ENCODE data around the gene ARHGEF35. TPM values are rescaled to one million over a fixed set of nuclear protein-coding genes. Genes with fewer than 3 reads are reported as not detected.
A peak's percentile ranks its signal among the peaks of the same experiment; 100 is the strongest.
"Not testable (repeated sequence)": the region's sequence is repeated elsewhere in the genome, so short reads cannot be mapped to it uniquely, and the experiment has no call there.

ARHGEF35 gene
- total RNA-seq, 2 donors from 2014 or later = 9.5 to 18.4 TPM

GRCh38 chr7:144187848-144188247 lies 7.8 kb downstream of the ARHGEF35 start:
- no CpG with 5 or more reads among the region's 5 CpGs for WGBS, 2 experiments (ENCODE audit: insufficient coverage in 1 of 2, insufficient read length in 1 of 2)
- H3K27me3 ChIP-seq (ENCODE audit: control insufficient read depth, insufficient read depth, low read length, poor library complexity, severe bottlenecking); H3K36me3 Mint-ChIP-seq (ENCODE audit: low read depth); H3K27me3 Mint-ChIP-seq (ENCODE audit: insufficient read depth); H3K4me3 ChIP-seq (ENCODE audit: low read length); H3K27ac Mint-ChIP-seq; H3K4me3 Mint-ChIP-seq; H3K4me1 ChIP-seq (ENCODE audit: control insufficient read depth, insufficient read depth, low read length); H3K4me1 Mint-ChIP-seq; H3K9me3 ChIP-seq (ENCODE audit: control insufficient read depth, low read length); H3K9me3 Mint-ChIP-seq; DNase-seq; H3K27ac ChIP-seq (ENCODE audit: low read depth, low read length); H3K36me3 ChIP-seq (ENCODE audit: control insufficient read depth, insufficient read depth, low read length); H3K9ac ChIP-seq (ENCODE audit: extremely low read depth, low read length, poor library complexity, severe bottlenecking): not testable (repeated sequence)

DNA sequence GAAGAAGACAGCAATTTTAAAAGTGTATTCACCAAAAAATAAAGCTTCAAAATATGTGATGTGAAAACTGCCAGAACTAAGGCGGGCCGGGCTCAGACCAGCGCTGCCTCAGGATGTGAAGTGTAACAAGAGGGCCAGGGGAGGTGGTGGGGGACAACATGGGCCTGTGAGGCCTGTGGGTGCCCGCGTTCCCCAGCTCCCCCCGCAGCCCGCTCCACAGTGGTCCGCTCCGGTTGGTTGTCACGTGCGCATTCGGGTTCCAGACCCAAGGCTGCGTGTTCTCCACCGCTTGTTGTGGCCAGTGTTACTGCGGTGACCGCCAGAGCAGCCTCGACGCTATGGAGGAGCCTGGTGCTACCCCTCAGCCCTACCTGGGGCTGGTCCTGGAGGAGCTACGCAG lies 12.5 kb downstream of the ARHGEF35 start, which contains the start of gene CTAGE4:
Gene CTAGE4 (plus strand): TSS at position 301 of the 400 bp plus-strand sequence. CDS start 38 bp downstream, at position 339.
- H3K27ac ChIP-seq (ENCODE audit: low read depth, low read length); H3K4me3 Mint-ChIP-seq; H3K9me3 Mint-ChIP-seq; DNase-seq; H3K9ac ChIP-seq (ENCODE audit: extremely low read depth, low read length, poor library complexity, severe bottlenecking); H3K36me3 ChIP-seq (ENCODE audit: control insufficient read depth, insufficient read depth, low read length); H3K27me3 ChIP-seq (ENCODE audit: control insufficient read depth, insufficient read depth, low read length, poor library complexity, severe bottlenecking); H3K27ac Mint-ChIP-seq; H3K4me3 ChIP-seq (ENCODE audit: low read length); H3K4me1 ChIP-seq (ENCODE audit: control insufficient read depth, insufficient read depth, low read length); H3K27me3 Mint-ChIP-seq (ENCODE audit: insufficient read depth); H3K9me3 ChIP-seq (ENCODE audit: control insufficient read depth, low read length); H3K4me1 Mint-ChIP-seq; H3K36me3 Mint-ChIP-seq (ENCODE audit: low read depth): not testable (repeated sequence)
- WGBS, 2 experiments (ENCODE audit: insufficient coverage in 1 of 2, insufficient read length in 1 of 2) = no CpG with 5 or more reads among the region's 19 CpGs

GRCh38 chr7:144179165-144179479 lies 16.5 kb downstream of the ARHGEF35 start:
- H3K4me3 ChIP-seq (ENCODE audit: low read length); H3K27me3 ChIP-seq (ENCODE audit: control insufficient read depth, insufficient read depth, low read length, poor library complexity, severe bottlenecking); H3K36me3 ChIP-seq (ENCODE audit: control insufficient read depth, insufficient read depth, low read length); DNase-seq; H3K4me1 ChIP-seq (ENCODE audit: control insufficient read depth, insufficient read depth, low read length); H3K4me3 Mint-ChIP-seq; H3K27me3 Mint-ChIP-seq (ENCODE audit: insufficient read depth); H3K27ac Mint-ChIP-seq; H3K9me3 ChIP-seq (ENCODE audit: control insufficient read depth, low read length); H3K36me3 Mint-ChIP-seq (ENCODE audit: low read depth); H3K9me3 Mint-ChIP-seq; H3K27ac ChIP-seq (ENCODE audit: low read depth, low read length); H3K9ac ChIP-seq (ENCODE audit: extremely low read depth, low read length, poor library complexity, severe bottlenecking); H3K4me1 Mint-ChIP-seq: not testable (repeated sequence)
- WGBS, 2 experiments (ENCODE audit: insufficient coverage in 1 of 2, insufficient read length in 1 of 2) = no CpG with 5 or more reads among the region's 2 CpGs

DNA sequence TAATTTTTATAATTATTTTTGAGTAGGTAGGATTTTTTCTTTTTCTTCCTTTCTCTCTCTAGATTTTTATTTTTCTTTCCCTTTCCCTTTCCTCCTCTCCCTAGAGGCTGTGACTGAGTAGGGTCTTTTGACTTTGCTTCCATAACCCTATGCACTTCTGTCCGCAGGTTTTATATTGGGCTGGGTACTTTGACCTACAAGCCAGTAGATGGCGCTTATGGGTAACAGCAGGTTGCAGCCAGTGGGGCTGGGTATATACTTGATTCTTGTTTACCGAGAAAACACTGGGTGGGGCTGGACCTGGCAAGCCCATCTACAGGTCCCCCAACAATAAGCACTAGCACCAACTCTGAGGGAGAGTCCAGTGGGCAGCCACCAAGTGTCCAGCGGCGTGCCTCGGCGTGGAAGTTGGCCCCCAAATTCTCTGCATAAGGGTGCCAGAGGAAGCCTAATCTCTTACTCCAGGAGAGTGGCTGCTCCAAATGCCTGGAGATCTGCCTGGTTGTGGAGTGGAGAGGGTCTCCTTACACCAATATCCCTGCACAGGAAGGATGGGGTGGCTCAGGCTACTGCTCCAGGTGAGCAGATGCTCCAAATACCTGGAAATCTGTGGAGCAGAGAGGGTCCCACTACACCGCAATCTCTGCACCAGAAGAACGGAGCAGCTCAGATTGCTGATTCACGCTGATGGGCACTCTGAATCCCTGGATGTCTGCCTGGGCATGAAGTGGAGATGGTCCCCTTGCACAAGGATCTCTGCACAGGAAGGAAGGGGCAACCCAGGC lies 17.1 kb downstream of the ARHGEF35 start:
- H3K27ac Mint-ChIP-seq; H3K4me1 ChIP-seq (ENCODE audit: control insufficient read depth, insufficient read depth, low read length); H3K9ac ChIP-seq (ENCODE audit: extremely low read depth, low read length, poor library complexity, severe bottlenecking); H3K9me3 ChIP-seq (ENCODE audit: control insufficient read depth, low read length); H3K27me3 Mint-ChIP-seq (ENCODE audit: insufficient read depth); H3K4me1 Mint-ChIP-seq; H3K9me3 Mint-ChIP-seq; H3K4me3 Mint-ChIP-seq; H3K36me3 ChIP-seq (ENCODE audit: control insufficient read depth, insufficient read depth, low read length); H3K27ac ChIP-seq (ENCODE audit: low read depth, low read length); H3K36me3 Mint-ChIP-seq (ENCODE audit: low read depth); H3K27me3 ChIP-seq (ENCODE audit: control insufficient read depth, insufficient read depth, low read length, poor library complexity, severe bottlenecking); H3K4me3 ChIP-seq (ENCODE audit: low read length): not testable (repeated sequence)
- 33% methylated on average over 2 of the region's 10 CpGs; no CpG with 5 or more reads in 1 of the 2 experiments for WGBS, 2 experiments (ENCODE audit: insufficient coverage in 1 of 2, insufficient read length in 1 of 2)
- TF ChIP-seq, protein P1, sequence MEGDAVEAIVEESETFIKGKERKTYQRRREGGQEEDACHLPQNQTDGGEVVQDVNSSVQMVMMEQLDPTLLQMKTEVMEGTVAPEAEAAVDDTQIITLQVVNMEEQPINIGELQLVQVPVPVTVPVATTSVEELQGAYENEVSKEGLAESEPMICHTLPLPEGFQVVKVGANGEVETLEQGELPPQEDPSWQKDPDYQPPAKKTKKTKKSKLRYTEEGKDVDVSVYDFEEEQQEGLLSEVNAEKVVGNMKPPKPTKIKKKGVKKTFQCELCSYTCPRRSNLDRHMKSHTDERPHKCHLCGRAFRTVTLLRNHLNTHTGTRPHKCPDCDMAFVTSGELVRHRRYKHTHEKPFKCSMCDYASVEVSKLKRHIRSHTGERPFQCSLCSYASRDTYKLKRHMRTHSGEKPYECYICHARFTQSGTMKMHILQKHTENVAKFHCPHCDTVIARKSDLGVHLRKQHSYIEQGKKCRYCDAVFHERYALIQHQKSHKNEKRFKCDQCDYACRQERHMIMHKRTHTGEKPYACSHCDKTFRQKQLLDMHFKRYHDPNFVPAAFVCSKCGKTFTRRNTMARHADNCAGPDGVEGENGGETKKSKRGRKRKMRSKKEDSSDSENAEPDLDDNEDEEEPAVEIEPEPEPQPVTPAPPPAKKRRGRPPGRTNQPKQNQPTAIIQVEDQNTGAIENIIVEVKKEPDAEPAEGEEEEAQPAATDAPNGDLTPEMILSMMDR (conservative IDR thresholded peaks at IDR 0.05) = peak; percentile 78
- peak; percentile 65 for DNase-seq

All from endodermal cell (in vitro differentiated cells).